HG03342 (cell line): ENCODE measurements around the gene SAPCD2.
"Not testable (repeated sequence)": the region's sequence is repeated elsewhere in the genome, so short reads cannot be mapped to it uniquely, and the experiment has no call there.

Source experiments
- ATAC-seq: cut with Tn5 transposase; IDR thresholded peaks from one replicate; pipeline ENCODE4 v1.9.1; 2021; ENCODE audit warnings: mild to moderate bottlenecking, moderate library complexity; ENCODE audit not compliant: unreplicated experiment

SAPCD2 gene

DNA sequence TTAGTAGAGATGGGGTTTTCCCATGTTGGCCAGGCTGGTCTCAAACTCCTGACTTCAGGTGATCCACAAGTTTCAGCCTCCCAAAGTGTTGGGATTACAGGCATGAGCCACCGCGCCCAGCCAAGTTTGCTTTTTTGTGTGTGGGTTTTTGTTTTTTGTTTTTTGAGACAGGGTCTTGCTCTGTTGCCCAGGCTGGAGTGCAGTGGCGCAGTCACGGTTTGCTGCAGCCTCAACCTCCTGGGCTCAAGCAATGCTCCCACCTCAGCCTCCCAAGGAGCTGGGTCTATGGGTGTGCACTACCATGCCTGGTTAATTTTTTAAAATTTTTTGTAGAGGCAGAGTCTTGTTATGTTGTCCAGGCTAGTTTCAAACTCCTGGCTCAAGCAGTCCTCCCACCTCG is 36.9 kb downstream of the SAPCD2 start:
- ATAC-seq: not testable (repeated sequence)

DNA sequence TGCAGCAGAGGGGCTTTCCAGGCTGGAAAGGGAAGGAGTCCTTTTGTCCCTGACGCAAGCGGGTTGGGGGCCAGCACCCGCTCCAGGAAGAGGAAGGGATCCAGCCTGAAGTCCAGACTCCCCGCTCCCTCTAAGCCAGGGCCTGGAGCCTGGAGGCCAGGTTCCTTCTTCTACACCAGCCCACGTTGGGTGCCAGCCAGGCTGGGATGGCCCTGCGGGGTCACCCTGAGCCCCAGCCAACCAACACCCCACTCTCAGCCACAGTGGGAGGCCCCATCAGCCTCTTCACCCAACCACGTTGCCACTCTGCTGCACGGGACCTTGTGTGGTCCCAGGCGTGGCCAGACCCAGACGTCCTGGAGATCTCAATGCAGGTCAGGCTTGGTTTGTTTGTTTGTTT is 37.5 kb downstream of the SAPCD2 start:
- no peak for ATAC-seq

DNA sequence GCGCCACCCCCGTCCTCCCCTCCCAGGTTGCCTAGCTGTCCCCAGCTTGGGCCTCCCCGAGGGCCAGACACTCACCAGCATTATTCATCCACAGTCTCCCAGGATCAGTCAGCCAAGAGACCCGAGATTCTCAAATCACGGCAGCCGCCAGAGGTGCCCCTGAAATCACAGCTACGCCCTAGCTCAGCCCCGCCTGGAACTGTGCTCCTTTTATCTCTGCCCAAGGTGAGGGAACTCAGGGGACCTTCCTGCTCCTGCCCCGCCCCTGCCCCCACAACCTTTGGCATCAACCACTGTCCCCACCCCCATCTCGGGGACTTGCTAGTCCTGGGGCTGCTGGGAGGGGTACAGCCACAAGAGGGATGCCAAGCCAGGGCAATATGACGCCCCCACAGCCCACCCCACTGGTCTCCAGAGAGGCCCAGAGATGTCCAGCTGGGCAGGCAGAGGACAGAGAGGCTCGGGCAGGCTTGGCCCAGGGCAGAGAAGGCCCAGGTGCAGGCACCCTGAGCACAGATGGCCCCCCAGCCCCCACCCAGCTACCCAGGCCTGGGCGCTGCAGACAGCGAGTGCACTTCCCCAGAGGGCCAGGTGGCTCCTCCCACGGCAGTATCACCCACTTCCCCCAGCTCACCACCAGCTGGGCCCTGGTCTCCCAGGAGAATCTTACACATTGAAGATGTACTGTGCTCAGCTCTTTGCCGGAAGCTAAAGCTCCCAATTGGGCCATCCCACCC is 38.3 kb downstream of the SAPCD2 start, which contains the start of gene FUT7:
FUT7 (minus strand) TSS at position 185 of the 737 bp plus-strand sequence; CDS start at position 88, 97 bp downstream.
- no peak for ATAC-seq

DNA sequence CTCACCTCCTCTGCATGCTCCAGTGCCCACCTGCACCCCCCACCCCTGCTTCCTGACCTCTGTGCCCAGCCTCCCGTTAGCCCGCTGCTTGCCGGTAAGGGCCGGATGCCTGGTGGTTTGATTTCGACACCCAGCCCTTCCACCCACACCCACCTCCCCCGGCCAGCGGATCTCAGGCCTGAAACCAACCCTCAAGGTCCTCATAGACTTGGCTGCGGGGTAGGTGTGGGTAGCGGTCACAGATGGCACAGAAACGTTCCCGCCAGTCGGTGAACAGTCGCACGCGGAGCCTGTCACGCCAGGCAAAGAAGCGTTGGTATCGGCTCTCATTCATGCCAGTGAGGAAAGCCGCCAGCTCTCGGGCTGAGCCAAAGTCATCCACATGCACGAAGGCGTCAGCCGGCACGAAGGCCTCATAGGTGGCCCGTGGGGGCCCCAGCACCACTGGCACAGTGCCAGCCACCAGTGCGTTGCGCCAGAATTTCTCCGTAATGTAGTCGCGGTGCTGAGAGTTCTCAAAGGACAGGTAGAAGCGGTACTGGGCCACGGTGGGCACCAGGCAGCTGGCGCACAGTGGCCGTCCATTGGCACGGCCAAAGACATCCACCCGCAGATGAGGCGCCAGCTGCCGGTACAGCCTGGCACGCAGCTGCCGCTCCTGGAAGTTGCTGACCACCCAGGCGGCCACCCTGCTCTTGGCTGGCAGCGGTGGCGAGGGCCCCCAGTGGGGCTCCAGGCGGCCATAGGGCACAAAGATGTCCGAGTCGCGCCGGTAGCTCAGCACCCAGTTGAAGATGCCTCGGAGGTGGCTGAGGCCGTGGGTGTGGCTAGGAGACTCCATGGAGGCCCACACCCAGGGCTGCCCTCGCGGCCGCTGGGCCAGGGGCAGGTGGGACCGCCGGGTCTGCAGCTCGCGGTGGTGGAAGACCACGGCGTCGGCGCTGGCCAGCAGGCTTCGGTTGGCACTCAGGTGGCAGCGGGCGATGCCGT is 39.5 kb downstream of the SAPCD2 start:
- no peak for ATAC-seq

- no peak for ATAC-seq
These were observed 40.4 kb downstream of the SAPCD2 start for GRCh38 chr9:137030006-137030405.

GRCh38 chr9:137029058-137029936 is 41.1 kb downstream of the SAPCD2 start:
- no peak for ATAC-seq

DNA sequence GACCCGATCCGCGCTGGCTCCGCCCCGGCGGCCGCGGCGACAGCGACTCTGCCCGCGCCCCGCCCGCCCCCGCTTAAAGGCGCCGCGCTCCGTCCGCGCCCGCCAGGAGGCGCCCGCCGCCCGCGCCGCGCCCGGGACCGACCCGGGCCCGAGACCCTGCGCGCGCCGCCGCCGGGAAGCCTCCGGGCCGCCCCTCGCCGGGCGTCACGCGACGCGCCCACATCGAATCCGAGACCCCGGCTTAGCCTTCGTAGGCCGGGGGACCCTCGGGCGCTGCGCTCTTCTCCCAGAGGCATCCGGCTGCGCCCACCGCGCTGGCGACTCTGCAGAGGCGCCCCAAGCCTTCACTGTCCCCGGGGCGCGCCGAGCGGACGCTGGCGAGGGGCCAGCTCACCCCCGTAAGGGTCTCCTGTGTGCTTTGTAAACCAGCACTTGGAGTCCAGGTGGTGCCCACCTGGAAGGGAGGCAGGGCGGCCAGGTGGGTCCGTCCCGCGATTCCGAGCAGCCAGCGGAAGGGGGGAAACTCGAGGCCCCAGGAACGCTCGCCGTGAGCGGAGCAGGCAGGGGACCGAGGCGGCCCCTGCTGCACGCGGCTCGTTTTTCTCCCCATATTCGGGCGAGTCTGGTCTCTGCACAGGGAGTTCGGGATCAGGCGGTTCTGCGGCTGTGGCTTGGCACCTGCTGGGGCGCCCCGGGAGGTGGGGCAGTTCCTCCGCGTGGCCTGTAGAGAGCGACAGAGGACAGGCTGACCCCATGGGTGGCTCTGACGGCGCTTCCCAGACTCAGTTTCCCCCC is 41.9 kb downstream of the SAPCD2 start:
- peak; percentile 48 for ATAC-seq

GRCh38 chr9:137027369-137028262 is 42.7 kb downstream of the SAPCD2 start, which contains the start of gene ABCA2:
TSS of gene ABCA2 (minus strand) at chr9:137028237. CDS start at chr9:137028140, 97 bp downstream.
- no peak for ATAC-seq

DNA sequence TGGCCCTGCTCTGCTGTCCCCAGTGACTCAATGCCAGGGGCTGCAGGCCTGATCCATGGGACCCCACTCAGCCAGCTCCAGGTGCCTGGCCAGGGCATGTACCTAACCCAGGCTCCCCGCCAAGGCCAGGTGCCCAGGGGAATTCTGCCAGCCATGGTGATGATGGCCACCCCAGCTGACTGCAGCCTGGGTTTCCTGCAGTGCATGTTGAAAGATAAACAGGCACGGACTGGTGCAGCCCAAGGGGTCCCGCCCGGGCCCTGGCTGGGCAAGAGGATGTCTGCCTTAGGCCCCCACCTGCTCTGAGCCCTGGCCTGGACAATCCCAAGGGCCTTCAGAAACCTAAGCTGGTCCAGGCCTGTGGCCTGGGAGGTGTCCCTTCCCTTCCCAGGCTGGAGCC is 43.5 kb downstream of the SAPCD2 start:
- no peak for ATAC-seq

- no peak for ATAC-seq
These were observed 44.0 kb downstream of the SAPCD2 start for GRCh38 chr9:137026384-137026783.

DNA sequence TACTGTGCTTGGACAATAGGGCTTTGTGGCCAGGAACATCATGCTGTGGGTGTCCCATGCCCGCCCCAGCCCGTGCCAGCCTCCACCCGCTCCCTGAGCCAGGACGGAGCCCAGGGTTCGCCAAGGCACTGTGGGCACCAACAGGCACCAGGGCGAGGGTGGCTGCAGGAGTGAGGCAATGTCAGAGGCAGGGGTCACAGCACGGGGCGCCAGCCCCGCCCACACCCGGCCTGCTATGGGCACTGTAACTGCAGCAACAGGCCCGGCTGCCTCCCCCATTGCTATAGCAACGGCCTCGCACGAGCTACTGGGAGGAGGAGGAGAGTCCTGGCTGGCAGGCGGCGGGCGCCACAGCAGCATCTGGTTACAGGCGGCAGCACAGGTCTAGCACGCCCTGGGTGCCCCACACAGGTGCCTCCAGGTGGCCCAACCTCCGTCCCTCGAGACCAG is 44.8 kb downstream of the SAPCD2 start:
- ATAC-seq: no peak

DNA sequence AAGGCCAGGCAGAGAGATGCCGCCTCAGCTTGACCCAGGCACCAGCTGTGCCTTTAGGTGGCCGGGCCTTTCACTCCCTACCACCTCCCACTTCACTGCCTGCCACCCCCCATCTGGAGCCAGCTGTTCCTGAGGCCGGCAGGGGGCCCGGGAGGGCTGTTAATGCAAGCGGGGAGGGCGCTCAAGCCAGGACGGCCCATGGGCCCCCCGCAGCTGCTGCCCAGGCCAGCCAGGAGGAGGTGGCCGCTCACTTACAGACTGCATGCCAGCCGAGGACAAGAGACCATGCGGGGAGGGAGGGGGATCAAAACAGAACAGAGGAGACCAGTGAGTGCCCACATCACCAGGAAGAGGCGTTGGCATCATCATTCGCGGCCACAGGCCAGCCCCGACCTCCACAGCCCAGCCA is 46.8 kb downstream of the SAPCD2 start:
- no peak for ATAC-seq

DNA sequence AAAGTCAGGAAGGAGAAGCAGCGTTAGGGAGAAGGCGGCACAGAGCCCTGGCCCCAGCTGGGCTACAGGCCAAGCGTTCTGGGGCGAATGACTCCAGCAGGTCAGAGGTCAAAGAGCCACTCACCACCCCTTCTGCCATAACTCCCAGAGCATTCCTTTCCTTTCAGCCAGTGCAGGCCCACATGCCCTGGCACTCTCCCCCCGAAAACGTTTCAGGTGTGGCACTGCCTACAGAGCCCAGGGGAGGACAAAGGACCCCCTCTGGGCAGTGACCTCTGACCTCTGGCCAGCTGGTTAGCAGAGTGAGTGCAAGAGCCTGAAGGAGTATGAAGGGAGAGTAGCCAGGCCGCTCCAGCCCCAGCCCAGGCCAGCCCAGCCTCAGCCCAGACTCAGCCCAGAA is 47.2 kb downstream of the SAPCD2 start:
- ATAC-seq: no peak

- no peak for ATAC-seq
These were observed 47.7 kb downstream of the SAPCD2 start for GRCh38 chr9:137022662-137023008.

- ATAC-seq: no peak
These were observed 48.2 kb downstream of the SAPCD2 start for GRCh38 chr9:137021979-137022661.

DNA sequence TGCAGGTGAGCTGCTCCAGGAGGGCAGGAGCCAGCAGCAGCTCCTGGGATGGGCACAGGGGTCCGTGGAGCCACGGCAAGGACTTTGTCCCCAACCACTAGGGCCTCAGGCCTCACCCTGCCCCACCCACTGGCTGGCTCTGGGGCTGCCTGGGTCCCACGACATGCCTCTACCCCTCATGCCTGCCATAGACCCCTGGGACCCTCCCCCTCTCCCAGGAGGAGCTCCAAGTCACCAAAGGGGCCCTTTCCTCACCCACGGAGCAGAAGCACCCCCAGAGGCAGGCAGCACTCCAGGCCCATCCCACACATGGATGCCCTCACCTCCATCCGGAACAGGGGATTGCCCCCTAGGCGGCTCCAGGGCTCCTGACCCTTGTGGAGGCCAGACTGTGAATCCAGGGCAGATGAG is 48.8 kb downstream of the SAPCD2 start:
- no peak for ATAC-seq

DNA sequence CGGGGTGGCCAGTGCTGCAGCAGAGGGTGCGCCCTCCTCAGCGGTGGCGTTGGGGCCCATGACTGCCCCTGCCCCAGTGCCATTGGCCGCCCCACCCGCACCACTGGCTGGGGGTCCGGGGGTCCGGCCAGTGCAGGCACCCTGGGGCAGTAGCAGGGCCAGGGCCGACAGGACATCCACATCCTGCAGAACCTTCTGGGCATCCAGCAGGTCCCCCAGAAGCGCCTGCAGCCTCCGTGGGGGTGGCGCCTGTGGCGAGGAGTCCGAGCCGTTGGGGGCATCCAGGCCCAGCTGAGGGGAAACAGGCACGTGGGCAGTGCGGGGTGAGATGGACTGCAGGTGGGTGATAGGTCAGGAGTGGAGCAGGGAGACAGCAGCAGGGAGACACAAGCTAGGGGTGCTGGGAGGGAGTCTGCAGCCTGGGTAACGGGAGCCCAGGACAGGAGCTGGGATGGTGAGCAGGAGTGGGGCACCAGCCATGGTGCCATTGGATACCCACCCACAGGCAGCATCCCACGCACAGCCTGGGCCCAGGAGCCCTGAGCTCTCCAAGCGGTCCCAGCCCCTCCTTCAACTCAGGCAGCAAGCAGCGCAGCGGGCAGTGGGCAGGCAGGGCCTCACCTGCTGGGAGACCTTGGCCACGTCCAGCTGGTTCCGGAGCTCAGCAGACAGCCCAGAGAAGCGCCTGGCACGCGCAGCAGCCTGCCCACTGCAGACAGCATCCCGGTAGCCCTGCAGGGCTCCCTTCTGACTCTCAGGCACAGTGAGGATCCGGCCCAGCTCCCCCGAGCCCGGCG is 49.4 kb downstream of the SAPCD2 start:
- ATAC-seq: no peak
